ENCODE data around the gene GLIS1. TPM values are rescaled to one million over a fixed set of nuclear protein-coding genes. Genes with fewer than 3 reads are reported as not detected.
A peak's percentile ranks its signal among the peaks of the same experiment; 100 is the strongest.

The GLIS1 gene
- total and polyA plus RNA-seq, 2 experiments from 2014 or later, result 0.26 to 0.31 TPM

GRCh38 chr1:53460666-53461322 lies 278.2 kb downstream of the GLIS1 start:
- DNase-seq (ENCODE audit: low spot score), result no peak
- no peaks in the 10 kb centered on the region for H3K9me3 Mint-ChIP-seq

More at GRCh38 chr1:53460666-53461322, 278.2 kb downstream of the GLIS1 start:
- peaks cover 8% of the 10 kb centered on the region for H3F3A ChIP-seq (replicated peaks; ENCODE audit: low read depth)
- H2AFZ ChIP-seq, result peak overlapping the region; percentile 86; the same call in 1 of the 2 replicates
- peaks cover 6% of the 10 kb centered on the region for H3K4me1 Mint-ChIP-seq
- H3K79me2 ChIP-seq (replicated peaks; ENCODE audit: insufficient read depth), result no peaks in the 10 kb centered on the region
- H3K36me3 Mint-ChIP-seq (ENCODE audit: low read depth), result no peaks in the 10 kb centered on the region
- no peak for TF ChIP-seq ZNF462 (CRISPR knock-in tag; IDR thresholded peaks at IDR 0.05)
- no peak for TF ChIP-seq CTCF (conservative IDR thresholded peaks at IDR 0.05; ENCODE audit: low read depth in 2 of 2)
- no peak for TF ChIP-seq EZH2 (IDR thresholded peaks at IDR 0.05; ENCODE audit: low read depth, unreplicated experiment)
- TF ChIP-seq CREB1 (CRISPR knock-in tag; IDR thresholded peaks at IDR 0.05; ENCODE audit: low read depth), result no peak
- TF ChIP-seq, protein P1, sequence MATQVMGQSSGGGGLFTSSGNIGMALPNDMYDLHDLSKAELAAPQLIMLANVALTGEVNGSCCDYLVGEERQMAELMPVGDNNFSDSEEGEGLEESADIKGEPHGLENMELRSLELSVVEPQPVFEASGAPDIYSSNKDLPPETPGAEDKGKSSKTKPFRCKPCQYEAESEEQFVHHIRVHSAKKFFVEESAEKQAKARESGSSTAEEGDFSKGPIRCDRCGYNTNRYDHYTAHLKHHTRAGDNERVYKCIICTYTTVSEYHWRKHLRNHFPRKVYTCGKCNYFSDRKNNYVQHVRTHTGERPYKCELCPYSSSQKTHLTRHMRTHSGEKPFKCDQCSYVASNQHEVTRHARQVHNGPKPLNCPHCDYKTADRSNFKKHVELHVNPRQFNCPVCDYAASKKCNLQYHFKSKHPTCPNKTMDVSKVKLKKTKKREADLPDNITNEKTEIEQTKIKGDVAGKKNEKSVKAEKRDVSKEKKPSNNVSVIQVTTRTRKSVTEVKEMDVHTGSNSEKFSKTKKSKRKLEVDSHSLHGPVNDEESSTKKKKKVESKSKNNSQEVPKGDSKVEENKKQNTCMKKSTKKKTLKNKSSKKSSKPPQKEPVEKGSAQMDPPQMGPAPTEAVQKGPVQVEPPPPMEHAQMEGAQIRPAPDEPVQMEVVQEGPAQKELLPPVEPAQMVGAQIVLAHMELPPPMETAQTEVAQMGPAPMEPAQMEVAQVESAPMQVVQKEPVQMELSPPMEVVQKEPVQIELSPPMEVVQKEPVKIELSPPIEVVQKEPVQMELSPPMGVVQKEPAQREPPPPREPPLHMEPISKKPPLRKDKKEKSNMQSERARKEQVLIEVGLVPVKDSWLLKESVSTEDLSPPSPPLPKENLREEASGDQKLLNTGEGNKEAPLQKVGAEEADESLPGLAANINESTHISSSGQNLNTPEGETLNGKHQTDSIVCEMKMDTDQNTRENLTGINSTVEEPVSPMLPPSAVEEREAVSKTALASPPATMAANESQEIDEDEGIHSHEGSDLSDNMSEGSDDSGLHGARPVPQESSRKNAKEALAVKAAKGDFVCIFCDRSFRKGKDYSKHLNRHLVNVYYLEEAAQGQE (IDR thresholded peaks at IDR 0.05; ENCODE audit: unreplicated experiment), result no peak
- no peak for TF ChIP-seq NANOG (IDR thresholded peaks at IDR 0.05; ENCODE audit: borderline replicate concordance)
- no peak for TF ChIP-seq EZH2phosphoT487 (IDR thresholded peaks at IDR 0.05; ENCODE audit: unreplicated experiment)
- TF ChIP-seq POLR2AphosphoS5 (IDR thresholded peaks at IDR 0.05; ENCODE audit: low read depth), result no peak
- no peak for TF ChIP-seq JUNB (IDR thresholded peaks at IDR 0.05; ENCODE audit: unreplicated experiment)
- no peak for TF ChIP-seq ZNF331 (CRISPR knock-in tag; IDR thresholded peaks at IDR 0.05; ENCODE audit: low read depth)
- no peak for TF ChIP-seq STAT1 (IDR thresholded peaks at IDR 0.05; ENCODE audit: unreplicated experiment)
- no peak for TF ChIP-seq ETS1 (IDR thresholded peaks at IDR 0.05)
- TF ChIP-seq ZNF114 (CRISPR knock-in tag; IDR thresholded peaks at IDR 0.05), result no peak
- no peak overlapping the region for H3K4me3 Mint-ChIP-seq
- H3K4me2 ChIP-seq, result no peak overlapping the region
- H3K36me3 ChIP-seq (ENCODE audit: insufficient read depth), result no peaks in the 10 kb centered on the region; the same call in 1 of the 2 replicates
- H3K27me3 ChIP-seq (ENCODE audit: insufficient read depth), result no peaks in the 10 kb centered on the region
- H3K4me1 ChIP-seq (ENCODE audit: insufficient read depth), result peaks cover 3% of the 10 kb centered on the region; the same call in 1 of the 2 replicates
- no peaks in the 10 kb centered on the region for H4K20me1 ChIP-seq (replicated peaks; ENCODE audit: insufficient read depth)
- H3K4me3 ChIP-seq, result no peak overlapping the region
- H3K9me2 ChIP-seq (ENCODE audit: insufficient read depth), result no peaks in the 10 kb centered on the region
- peaks cover 9% of the 10 kb centered on the region for H3K27me3 Mint-ChIP-seq (ENCODE audit: insufficient read depth, low read depth, poor library complexity)
- peak overlapping the region; percentile 77; the same call in 1 of the 2 replicates for H3K27ac Mint-ChIP-seq
- H3K27ac ChIP-seq (ENCODE audit: low read depth), result no peak overlapping the region
- ATAC-seq, result peak; percentile 52

Data from GM23338 (cell line).